Endothelial cell of umbilical vein (primary cell): Measurements from ENCODE around the gene C1orf198.

ENCODE experiments used
- CTCF ChIP-seq, 2 donors: IDR thresholded peaks; 1 replicate in 1 of 2; 2 replicates in 1 of 2; pipeline ENCODE4 v1.5.1; 2011; ENCODE audit warnings: low read length in 2 of 2, mild to moderate bottlenecking in 2 of 2, moderate library complexity in 2 of 2, control low read depth in 1 of 2, inconsistent platforms in 1 of 2, low read depth in 1 of 2; ENCODE audit not compliant: insufficient read depth in 1 of 2; ENCODE audit errors: extremely low read depth in 1 of 2
- POLR2A ChIP-seq: IDR thresholded peaks from 2 replicates; pipeline ENCODE4 v1.6.1; 2012; ENCODE audit warnings: low read depth, mild to moderate bottlenecking, control low read depth, low read length

GRCh38 chr1:230902349-230902923 lies 34.1 kb upstream of the C1orf198 start:
- TF ChIP-seq POLR2A (no peak), CTCF (IDR thresholded peaks at IDR 0.05; ENCODE audit: extremely low read depth in 1 of 2, insufficient read depth in 1 of 2, low read depth in 1 of 2, low read length in 2 of 2) (no peak)
